GM19099 (cell line): Measurements from ENCODE around the gene SLC38A2.

ENCODE experiments used
- POLR2A ChIP-seq: IDR thresholded peaks from 3 replicates; pipeline ENCODE4 v1.6.1; 2011; ENCODE audit warnings: low read depth; ENCODE audit not compliant: insufficient read length; ENCODE audit errors: extremely low read depth

The SLC38A2 gene

DNA sequence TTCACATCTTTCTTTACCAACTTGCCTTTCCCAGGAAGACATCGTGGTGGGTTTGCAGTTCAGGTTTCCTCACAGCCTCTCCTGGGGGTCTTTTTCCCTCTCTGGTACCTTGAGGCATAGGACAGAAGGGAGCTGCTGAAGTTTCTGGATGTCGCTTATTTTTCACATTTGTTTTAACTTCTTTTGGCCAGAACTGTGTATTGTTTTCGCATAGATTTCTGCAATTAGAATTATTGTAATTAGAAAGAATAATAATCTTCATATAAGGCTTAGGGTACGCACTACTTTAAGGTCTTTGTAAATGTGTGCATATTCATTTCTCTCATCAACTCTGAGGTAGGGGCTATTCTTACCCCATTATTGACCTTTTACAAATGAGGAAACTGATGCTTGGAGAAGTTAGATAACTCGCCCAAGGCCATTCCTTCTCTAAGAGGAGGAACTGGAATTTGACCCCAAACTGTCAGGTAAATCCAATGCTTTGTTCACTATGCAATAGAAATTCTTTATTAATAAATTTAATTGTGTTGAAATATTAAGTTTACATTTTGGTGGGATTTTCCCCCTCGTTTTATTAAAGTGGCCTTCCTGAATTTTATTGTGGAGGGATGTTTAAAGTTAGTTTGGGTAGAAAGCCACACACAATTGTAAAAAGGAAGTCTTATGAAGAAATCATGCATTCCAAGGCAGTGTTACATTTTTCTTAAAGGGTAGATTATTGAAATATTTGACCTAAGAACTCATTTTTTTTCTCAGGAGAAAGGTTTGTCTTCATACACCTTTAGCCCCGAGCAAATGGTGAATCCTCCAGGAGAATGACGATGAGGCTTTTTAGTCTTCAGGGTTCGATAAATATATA, 12.1 kb upstream of the SLC38A2 start:
- peak; percentile 16 for TF ChIP-seq POLR2A

DNA sequence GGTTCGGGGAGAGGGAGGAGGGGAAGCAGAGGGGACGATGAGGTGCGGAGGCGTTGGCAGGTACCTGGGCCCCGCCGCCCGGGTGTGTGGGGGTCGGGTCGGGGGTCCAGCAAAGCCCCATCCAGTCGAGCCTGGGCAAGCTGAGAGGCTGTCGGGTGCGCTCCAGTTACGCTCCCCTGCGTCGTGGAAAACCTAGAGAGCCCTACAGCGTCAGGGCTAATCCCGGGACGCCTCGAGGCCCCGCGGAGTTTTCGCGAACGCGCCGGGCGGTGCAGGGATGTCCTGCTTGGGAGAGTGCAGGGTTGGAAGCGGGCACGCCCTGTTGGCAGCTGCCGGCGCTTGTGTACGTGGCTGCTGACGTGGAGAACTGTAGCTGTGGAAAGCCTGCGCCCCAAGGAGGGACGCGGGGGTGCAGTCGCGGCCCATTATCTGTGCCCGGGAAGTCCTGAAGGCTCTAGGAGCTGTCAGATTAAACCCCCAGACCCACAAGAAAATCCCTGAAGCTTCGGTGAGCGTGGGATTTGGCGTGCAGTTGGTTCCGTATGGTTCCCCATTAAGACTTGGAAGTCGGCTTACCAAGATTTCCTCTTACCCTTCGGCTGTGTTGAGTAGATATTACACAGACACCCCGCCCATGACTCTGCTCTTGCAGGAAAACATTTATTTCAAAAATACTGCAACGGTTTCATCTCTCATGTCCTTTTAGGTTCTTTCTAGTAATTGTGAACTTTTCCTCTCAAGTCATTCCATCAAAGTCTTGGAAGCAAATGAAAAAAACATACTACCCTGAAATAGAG, 11.3 kb upstream of the SLC38A2 start:
- peak; percentile 66 for TF ChIP-seq POLR2A

DNA sequence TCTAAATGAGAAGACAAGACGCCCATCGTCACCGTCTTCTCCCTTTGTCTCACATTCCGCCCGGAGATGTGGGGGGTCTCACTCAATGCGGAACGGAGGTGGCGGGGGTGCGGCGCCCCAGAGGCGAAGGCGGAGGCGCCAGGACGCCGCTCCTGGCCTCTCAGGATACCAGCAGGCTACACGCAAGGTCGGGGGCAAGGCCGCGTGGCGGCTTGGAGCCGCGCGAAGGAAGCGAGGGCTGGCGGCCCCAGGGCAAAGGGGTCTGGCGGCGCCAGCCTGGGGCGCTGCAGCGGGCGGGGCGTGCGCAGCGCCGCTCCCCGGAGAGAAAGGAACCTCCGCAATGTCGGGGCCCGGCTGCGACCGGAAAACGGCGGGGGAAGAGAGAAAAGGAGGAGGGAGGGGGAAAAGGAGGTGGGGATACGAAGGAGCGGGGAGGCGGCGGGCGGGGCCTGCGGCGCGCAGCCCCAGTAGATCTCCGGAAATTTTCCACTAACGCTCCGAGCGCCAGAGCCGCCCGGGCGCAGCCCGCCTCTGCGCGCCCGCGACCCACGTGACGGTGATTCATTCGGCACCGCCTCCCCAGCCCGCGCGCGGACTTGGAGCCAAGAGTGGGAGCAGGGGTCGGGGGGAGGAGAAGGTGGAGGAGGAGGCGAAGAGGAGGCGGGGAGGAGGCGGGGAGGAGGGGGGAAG, 10.5 kb upstream of the SLC38A2 start:
- peak; percentile 71 for TF ChIP-seq POLR2A

DNA sequence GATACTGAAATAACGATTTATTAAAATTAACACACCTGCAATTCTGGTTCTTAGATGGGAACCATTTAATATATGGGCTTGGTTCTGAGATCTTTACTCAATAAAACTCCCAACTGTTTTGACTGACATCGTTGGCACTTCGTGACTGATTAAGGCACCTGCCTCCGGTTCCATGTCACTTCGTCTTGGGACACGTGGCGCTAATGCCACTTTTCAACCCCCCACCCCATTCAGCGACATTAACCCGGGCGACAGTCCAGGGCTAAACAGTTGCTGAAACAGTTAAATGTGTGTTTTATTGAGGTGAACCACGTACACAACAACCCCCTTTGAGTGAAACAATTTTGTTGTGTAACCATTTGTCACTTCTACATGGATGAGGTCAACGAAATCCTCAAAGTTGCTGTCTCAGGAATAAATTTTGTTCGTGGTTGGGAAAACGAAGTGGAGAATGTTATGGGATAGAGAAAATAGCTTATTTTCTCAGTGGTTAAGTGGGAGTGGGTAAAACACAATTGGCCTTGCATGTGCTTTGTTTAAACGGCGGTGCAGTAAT, 9.9 kb upstream of the SLC38A2 start:
- TF ChIP-seq POLR2A, result no peak

DNA sequence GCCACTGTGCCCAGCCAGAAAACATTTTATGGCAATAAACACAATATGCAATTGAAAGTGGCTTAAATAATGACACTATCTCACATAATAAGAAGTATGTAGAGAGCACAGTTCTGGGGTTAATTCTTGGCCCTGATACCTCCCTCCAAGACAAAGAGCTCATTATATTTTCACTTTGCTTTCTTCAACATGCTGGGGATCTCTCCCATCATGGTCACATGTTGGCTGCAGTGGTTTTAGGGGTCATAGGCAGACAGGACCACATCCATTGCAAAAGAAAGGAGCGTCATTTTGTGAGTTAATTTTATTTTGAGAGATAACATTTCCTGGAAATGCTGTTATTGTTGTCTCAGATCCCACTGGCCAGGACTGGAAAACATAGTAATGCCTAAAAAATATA, 8.3 kb upstream of the SLC38A2 start:
- no peak for TF ChIP-seq POLR2A

DNA sequence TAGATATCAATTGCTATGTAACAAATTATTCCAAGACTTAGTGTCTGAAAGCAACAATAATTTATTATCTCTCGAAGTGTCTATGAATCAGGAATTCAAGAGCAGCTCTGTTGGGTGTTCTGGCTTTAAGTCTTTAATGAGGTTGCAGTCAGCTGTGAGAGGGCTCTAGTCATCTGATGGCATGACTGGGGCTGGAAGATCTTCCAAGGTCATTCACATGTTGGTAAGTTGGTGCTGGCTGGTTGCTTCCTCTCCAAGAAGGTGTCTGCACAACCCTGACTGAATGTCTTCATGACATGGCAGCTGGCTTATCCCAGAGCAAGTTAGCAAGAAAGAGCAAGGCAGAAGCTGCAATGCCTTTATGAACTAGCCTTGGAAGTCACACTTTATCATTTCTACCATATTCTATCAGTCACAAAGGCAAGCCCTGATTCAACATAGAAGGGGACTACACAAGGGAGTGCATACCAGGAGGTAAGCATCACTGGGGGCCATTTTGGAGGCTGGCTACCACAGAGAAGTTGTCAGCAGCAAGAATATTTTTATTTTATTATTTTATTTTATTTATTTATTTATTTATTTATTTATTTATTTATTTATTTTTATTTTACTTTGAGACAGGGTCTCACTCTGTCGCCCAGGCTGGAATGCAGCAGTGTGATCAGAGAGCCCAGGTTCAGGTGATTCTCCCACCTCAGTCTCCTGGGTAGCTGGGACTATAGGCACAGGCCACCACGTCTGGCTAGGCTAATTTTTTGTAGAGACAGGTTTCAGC, 7.6 kb upstream of the SLC38A2 start:
- no peak for TF ChIP-seq POLR2A

DNA sequence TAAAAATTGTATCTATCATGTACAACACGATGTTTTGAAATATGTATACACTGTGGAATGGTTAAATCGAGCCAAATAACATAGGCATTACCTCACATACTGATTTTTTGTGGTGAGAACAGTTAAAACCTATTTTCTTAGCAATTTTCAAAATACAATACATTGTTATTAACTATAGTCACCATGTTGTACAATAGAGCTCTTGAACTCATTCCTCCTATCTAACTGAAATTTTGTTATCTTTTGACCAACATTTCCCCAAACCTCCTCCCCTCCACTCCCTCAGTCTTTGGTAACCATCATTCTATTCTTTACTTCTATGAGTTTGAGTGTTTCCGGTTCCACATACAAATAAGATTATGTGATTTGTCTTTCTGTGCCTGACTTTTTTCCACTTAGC, 6.8 kb upstream of the SLC38A2 start:
- no peak for TF ChIP-seq POLR2A

DNA sequence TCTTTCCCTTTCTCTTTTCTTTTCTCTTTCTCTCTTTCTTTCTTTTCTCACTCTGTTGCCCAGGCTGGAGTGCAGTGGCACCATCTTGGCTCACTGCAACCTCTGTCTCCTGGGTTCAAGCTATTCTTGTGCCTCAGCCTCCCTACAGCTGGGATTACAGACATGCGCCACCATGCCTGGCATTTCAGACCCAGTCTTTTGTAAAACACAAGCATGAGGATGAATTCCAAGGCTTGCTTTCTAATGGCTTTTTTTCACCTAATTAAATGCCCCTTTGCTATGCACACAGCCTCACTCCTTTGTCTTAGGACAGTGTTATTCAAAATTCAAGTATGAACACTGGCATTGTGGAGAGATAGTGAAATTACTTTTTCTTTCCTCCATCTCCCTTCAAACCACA, 6.0 kb upstream of the SLC38A2 start:
- no peak for TF ChIP-seq POLR2A

DNA sequence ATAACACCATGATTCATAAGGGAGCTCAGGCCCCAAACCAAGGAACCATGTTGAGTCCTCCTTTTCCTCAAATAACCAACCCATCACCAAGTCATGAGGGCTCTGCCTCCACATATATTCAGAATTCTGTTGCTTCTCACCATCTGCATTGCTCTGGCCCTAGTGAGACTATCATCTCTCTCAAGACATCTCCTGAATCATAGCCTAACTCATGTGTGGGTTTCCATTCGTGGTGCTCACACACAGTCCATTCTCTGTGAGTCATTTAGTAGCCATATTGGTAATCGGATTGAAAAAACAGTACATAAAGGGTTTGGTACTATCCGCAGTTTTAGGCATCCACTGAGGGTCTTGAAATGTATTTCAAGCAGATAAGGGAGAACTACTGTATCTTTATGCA, 5.1 kb upstream of the SLC38A2 start:
- TF ChIP-seq POLR2A, result no peak

DNA sequence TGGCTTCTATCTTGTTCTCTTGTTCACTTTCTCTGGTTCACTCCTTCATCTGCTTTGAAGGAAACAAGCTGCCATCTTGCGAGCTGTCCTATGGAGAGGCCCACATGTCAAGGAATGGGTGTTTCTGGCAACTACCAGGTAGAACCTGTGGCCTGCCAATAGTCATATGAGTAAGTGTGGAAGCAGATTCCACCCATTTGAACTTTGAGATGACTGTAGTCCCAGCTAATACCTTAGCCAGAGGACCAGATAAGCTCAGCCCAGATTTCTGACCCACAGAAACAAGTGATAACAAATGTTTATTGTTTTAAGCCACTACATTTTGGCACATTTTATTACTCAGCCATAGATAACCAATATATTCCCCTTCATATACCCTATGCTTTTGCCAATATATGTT, 4.0 kb upstream of the SLC38A2 start:
- no peak for TF ChIP-seq POLR2A

DNA sequence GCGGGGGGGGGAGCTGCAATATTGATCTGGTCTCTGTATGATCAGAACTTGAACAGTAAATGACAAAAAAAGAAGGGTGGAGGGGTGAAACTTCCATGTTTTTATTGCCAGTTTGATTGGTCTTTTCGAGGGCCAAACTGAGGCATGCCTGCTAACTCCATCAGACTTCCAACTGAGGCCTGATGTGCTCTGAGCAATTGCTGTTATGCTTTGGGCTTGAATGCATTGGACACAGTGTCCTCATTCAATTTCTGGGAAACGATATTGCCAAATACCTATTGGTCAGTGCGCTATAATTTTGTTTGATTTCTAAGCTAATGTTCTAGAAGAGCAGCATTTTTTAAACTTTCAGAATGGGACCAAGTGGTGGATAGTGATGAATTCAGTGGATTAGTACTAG, 2.1 kb upstream of the SLC38A2 start:
- TF ChIP-seq POLR2A, result no peak

DNA sequence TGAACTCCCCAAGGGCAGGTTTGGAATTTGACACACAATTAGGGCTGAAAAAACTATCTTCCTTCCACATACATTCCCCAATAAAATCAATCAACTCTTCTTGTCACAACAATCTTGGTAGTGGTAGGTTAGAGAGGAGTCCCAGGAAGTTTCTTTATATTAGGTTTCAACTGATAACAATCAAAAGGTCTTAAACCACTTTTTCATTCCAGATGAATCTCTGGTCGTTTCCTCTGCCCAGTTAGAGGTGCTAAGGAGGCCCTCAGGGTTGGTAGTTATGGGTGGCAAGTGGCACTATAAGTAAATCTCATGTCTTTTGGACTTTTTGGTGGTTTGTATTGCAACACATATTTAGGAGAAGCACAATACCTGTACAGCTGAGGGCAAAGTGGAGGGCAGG, 1.7 kb upstream of the SLC38A2 start:
- TF ChIP-seq POLR2A, result no peak

DNA sequence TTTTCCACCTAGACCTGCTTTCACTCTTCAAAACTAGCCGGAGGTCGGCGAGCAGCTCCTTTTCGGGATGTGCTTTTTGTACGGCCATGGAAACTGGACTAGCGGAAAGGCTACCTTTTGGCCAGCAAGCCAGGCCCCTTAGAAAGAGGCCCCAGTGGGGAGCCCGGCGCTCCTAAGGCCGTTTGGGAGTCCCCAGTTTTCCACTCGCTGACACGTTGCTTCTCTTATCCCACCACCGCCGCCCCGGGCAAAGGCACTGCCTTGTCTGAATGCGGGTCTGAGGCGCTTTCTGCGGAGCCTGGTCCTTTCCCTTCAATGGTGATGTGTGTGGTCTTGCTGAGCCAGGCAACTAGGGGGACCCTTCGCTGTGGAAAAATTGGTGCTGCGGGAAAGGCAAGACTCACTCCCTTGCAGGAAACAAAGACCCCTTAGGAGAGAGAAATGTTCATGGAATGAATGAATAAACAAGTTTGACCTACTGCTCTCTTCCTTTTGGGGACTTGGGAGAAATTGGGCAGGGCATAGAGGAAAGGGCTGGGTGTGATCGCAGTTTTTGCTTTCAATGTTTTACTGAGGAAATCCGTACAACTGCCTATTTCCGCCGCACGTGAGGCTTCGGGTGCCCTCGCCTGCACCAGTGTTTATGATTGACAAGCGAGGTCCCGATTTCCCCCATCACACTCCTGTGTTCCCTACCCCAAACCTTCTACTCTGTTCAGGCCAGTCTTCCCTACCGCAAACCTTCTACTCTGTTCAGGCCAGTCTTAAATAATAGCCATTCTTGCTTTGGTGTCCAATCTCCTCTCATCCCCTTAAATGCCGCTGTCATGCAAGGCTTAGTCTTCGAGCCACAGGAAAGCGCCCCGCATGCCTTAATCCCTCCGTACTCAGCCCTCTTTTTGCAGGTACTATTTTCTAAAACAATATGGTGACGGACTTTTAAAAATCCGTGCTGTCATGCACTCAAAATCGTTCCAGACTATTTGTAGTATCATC, 1.0 kb upstream of the SLC38A2 start:
- TF ChIP-seq POLR2A, result no peak
